ENCODE results near the gene CACHD1.
A peak's percentile ranks its signal among the peaks of the same experiment; 100 is the strongest.

CACHD1 gene

DNA sequence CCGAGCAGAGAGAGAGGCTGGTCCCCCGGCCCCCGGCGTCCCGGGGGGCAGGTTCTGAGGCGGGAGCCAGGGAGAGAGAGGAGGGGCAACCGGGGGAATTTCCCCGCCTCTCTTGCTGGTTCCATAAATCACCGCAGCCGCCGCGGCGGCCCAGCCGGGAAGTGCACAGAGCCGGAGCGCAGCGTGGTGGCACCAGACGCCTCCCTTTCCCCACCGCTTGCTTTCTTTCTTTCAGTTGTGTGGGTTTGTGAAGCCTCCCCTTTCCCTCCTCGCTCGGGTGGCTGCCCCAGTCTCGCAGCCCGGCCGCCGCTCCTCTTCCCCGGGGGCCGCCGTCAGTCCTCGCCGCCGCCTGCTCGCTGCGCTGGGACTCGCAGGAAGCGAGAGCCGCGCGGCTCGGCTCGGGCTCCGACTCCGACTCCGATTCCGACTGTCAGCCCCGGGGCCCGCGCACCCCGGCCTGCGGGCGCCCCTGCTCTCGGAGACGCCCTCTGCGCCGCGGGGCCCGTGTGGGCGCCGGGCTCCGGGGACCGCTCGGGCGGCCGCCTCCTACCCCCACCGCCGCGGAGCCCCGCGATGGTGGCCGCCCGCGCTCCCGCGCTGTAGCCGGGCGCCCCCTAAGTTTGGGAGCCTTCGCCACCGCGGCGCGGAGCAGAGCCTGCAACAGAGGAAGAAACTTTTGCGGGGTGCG, at the start of gene CACHD1:
CACHD1 (plus strand) TSS at position 153 of the 688 bp plus-strand sequence. CDS start 616 bp downstream, outside the sequence.
- peak within 1 kb of the TSS; percentile 78 for H3K4me3 Mint-ChIP-seq
- no peak within 1 kb of the TSS for H3K27ac Mint-ChIP-seq
- ATAC-seq = peak; percentile 85
- H3K36me3 Mint-ChIP-seq = no peaks in the 10 kb centered on the region
- H3K9me3 Mint-ChIP-seq = no peaks in the 10 kb centered on the region
- peaks cover 12% of the 10 kb centered on the region for H3K4me1 Mint-ChIP-seq
- peaks cover 50% of the 10 kb centered on the region for H3K27me3 Mint-ChIP-seq

DNA sequence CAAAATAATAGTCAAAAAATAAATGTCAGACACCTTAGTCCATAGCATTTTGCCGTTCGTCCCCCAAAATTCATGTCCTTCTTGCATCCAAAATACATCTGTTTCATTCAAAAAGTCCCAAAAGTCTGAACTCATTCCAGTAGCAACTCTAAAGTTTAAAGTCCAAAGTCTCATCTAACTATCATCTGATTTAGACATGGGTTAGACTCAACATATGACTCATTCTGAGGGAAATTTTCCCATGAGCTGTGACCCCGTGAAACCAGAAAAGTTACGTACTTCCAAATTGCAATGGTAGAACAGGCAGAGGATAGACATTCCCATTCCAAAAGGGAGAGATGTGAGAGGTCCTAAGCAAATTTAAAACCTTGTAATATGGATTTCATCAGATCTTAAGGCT, 48.6 kb upstream of the CACHD1 start:
- Mint-ChIP-seq H3K9me3 (no peaks in the 10 kb centered on the region), H3K27ac (no peak overlapping the region), H3K4me1 (no peaks in the 10 kb centered on the region), H3K27me3 (peaks cover 9% of the 10 kb centered on the region), H3K4me3 (no peak overlapping the region), H3K36me3 (no peaks in the 10 kb centered on the region)
- no peak for ATAC-seq

DNA sequence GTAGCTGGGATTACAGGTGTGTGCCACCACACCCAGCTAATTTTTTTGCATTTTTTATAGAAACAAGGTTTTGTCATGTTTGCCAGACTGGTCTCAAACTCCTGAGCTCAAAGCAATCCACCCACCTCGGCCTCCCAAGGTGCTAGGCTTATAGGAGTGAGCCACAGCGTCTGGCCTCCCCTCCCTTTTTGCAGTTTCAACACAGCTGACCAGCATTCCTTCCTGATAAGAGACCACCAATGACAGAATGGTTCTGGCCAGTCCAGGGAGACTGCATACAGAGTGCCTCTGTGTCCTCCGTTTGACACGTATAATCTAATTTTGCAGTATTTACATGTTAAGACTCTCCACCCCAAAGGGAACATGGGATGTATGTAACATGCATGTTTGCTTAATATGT, 46.4 kb upstream of the CACHD1 start:
- H3K4me3 Mint-ChIP-seq = no peak overlapping the region
- H3K36me3 Mint-ChIP-seq = no peaks in the 10 kb centered on the region
- no peaks in the 10 kb centered on the region for H3K9me3 Mint-ChIP-seq
- no peaks in the 10 kb centered on the region for H3K4me1 Mint-ChIP-seq
- no peak overlapping the region for H3K27ac Mint-ChIP-seq
- ATAC-seq = no peak
- peaks cover 9% of the 10 kb centered on the region for H3K27me3 Mint-ChIP-seq

DNA sequence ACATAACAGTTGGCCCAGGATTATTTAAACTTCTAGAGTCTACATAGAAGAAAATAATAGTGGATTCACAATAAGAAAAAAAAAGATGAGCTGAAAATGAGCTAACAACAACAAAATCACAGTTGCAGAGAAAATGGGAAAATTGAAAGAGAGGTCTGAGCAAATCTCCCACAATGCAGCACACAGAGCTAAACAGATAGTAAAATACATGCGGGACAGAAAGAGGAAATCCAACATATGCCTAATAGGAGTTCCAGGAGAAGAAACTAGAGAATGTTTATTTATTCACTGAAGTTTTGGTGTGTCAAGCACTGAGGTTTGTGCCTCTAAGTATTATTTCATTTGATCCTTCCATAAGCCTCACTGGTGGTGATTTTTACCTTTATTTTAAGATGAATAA, 45.5 kb upstream of the CACHD1 start:
- no peak overlapping the region for H3K27ac Mint-ChIP-seq
- H3K27me3 Mint-ChIP-seq = peaks cover 1% of the 10 kb centered on the region
- no peak overlapping the region for H3K4me3 Mint-ChIP-seq
- no peak for ATAC-seq
- H3K9me3 Mint-ChIP-seq = no peaks in the 10 kb centered on the region
- no peaks in the 10 kb centered on the region for H3K36me3 Mint-ChIP-seq
- no peaks in the 10 kb centered on the region for H3K4me1 Mint-ChIP-seq

DNA sequence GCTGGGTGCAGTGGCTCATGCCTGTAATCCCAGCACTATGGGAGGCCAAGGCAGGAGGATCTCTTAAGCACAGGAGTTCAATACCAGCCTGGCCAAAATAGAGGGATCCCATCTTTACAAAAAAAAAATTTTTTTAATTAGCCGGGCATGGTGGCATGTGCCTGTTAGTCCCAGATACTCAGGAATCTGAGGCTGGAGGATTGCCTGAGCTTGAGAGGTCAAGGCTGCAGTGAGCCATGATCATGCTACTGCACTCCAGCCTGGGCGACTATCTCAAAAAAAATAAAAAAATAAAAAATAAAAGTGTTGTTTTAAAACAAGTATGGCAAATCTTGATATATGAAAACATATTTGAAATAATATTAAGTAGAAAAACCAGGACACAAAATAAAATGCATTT, 44.4 kb upstream of the CACHD1 start:
- Mint-ChIP-seq H3K36me3 (no peaks in the 10 kb centered on the region), H3K27me3 (no peaks in the 10 kb centered on the region), H3K4me3 (no peak overlapping the region), H3K4me1 (no peaks in the 10 kb centered on the region), H3K27ac (no peak overlapping the region), H3K9me3 (no peaks in the 10 kb centered on the region)
- ATAC-seq = peak; percentile 20

DNA sequence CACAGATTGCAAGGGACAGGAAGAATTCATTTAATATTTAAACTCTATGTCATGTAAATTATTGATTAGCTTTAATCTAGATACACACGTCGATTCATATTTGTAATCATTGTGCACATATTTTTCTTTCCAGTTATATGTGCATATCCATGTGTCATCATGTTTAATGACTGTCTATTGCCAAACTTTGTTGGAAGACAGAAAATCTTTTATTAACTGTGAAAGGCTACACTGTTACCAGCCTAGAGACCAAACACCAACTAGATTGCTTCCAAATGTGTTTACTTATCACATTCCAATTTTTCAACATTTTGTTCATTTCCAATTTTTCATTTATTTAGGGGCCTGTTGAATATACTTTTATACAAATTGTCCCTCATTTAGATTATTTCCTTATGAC, 43.2 kb upstream of the CACHD1 start:
- Mint-ChIP-seq H3K4me3 (no peak overlapping the region), H3K36me3 (no peaks in the 10 kb centered on the region), H3K27ac (no peak overlapping the region), H3K27me3 (no peaks in the 10 kb centered on the region), H3K4me1 (no peaks in the 10 kb centered on the region), H3K9me3 (no peaks in the 10 kb centered on the region)
- no peak for ATAC-seq

DNA sequence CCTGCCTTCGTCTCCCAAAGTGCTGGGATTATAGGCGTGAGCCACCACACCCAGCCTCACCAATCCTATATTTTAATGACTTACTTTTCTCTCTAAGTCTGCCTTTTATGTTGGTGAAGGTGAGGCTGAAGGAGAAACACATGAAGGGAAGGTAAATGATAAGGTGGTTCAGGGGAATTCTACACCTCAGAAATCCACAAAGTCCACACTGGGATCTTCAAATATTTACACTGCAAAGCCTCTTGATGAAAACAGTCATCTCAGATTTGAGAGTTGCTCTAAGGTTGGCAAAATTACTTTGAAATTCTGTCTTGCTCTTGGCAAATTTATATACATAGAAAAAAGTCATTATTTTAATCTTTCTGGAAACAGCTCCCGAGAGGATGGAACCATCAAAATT, 42.0 kb upstream of the CACHD1 start:
- no peak overlapping the region for H3K27ac Mint-ChIP-seq
- no peaks in the 10 kb centered on the region for H3K4me1 Mint-ChIP-seq
- H3K4me3 Mint-ChIP-seq = no peak overlapping the region
- ATAC-seq = no peak
- H3K27me3 Mint-ChIP-seq = no peaks in the 10 kb centered on the region
- H3K36me3 Mint-ChIP-seq = no peaks in the 10 kb centered on the region
- no peaks in the 10 kb centered on the region for H3K9me3 Mint-ChIP-seq

DNA sequence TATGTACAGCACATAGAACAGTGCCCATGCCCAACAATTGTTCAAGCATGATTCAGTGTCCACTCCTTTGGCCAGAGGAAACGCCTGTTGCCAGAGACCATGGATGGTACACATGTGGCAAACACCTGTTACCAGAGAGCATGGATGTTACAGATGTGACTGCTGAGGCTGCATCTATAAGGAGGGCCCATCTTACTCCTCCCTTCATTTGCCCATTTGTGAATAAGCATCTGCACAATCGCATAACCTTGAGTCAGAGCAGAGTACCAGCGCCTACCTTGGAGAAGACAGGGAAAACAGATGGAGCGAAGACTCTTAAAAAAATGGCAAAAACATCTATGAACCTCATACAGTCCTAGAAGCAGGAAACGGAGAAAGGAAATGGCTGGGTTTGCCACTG, 36.6 kb upstream of the CACHD1 start:
- ATAC-seq = no peak
- peaks cover 3% of the 10 kb centered on the region for H3K9me3 Mint-ChIP-seq
- no peak overlapping the region for H3K27ac Mint-ChIP-seq
- H3K36me3 Mint-ChIP-seq = no peaks in the 10 kb centered on the region
- peaks cover 12% of the 10 kb centered on the region for H3K27me3 Mint-ChIP-seq
- H3K4me1 Mint-ChIP-seq = no peaks in the 10 kb centered on the region
- no peak overlapping the region for H3K4me3 Mint-ChIP-seq

DNA sequence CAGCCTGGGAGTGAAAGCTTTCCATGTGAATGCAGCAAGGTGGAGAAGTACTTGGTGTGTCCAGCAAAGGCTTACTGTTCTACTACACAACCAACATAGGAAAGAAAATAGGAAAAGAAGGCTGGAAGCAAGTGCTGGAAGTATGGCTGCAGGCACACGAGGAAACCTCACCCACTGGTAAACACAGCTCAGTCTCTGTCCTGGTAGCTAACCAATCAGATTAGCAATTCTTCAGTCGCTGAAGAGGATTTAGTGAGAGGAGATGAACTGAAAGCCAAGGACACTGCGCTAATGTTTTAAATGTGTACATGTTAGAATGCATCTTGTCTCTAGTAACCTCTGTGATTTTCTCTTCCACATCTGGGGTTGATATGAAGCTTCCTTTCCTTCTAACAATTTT, 36.2 kb upstream of the CACHD1 start:
- no peak overlapping the region for H3K27ac Mint-ChIP-seq
- peaks cover 12% of the 10 kb centered on the region for H3K27me3 Mint-ChIP-seq
- no peaks in the 10 kb centered on the region for H3K4me1 Mint-ChIP-seq
- H3K9me3 Mint-ChIP-seq = peaks cover 3% of the 10 kb centered on the region
- H3K36me3 Mint-ChIP-seq = no peaks in the 10 kb centered on the region
- no peak overlapping the region for H3K4me3 Mint-ChIP-seq
- no peak for ATAC-seq

DNA sequence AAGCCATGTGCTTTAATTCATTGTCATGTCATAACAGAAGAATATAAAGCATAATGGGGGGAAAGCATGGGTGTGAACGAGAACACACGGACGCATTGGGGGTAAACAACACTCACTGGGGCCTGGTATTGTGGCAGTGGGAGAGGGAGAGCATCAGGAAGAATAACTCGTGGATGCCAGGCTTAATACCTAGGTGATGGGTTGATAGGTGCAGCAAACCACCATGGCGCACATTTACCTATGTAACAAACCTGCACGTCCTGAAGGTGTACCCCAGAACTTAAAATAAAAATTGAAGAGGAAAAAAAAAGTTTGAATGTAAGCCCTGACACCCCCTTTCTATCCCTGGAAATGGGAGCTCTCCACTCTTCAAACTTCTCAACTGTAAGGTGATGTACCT, 34.9 kb upstream of the CACHD1 start:
- Mint-ChIP-seq H3K36me3 (no peaks in the 10 kb centered on the region), H3K9me3 (peaks cover 3% of the 10 kb centered on the region), H3K27me3 (peaks cover 12% of the 10 kb centered on the region), H3K4me1 (no peaks in the 10 kb centered on the region), H3K27ac (no peak overlapping the region), H3K4me3 (no peak overlapping the region)
- no peak for ATAC-seq

DNA sequence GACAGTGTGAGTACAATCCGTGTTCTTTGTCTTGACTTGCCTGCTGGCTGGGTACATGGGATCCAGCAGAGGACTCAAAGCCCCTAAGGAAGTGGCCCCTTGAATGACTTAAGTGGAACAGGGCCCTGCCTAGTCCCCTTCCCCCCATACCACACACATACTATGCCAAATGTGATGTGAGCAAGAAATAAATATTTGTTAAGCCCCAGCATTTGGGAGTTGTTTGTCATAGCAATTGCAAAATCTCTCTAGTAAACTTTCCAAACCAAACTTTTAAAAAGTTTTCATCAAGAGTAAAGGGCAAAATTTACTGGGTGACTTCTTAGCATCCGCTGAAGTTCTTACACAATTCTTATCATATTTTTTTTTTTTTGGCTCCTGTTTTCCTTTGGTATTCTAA, 32.5 kb upstream of the CACHD1 start:
- Mint-ChIP-seq H3K27me3 (peaks cover 12% of the 10 kb centered on the region), H3K9me3 (peaks cover 3% of the 10 kb centered on the region), H3K4me1 (no peaks in the 10 kb centered on the region), H3K4me3 (no peak overlapping the region), H3K27ac (no peak overlapping the region), H3K36me3 (no peaks in the 10 kb centered on the region)
- ATAC-seq = no peak

DNA sequence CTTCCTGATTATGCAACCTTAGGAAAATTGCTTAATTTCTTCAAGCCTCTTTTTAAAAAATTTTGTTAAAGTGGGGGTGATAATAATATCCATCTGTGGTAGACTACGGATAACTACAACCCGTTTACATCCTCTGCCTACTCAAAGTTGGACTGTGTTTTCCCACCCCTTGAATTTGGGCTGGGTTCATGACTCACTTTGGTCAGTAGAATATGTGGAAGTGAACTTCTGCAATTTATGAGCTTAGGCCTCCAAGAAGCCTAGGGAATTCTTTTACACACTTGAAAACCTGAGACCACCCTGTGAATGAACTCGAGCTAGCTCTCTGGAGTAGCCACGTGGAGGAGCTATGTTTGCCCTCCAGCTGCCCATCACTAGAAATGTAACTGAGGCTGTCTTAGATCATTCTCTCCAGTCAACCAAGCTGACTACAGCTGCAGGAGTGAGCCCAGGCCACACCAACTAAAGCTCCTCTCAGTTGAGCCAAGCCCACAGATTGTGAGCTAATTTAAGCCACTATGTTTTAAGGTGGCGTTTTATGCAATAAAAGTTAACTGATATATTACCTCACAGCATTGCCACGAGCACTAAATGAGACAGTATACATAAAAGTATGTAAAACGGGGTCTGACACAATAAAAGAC, 29.6 kb upstream of the CACHD1 start:
- H3K36me3 Mint-ChIP-seq = no peaks in the 10 kb centered on the region
- H3K27ac Mint-ChIP-seq = no peak overlapping the region
- H3K4me3 Mint-ChIP-seq = no peak overlapping the region
- ATAC-seq = no peak
- H3K27me3 Mint-ChIP-seq = peaks cover 17% of the 10 kb centered on the region
- H3K9me3 Mint-ChIP-seq = peaks cover 6% of the 10 kb centered on the region
- no peaks in the 10 kb centered on the region for H3K4me1 Mint-ChIP-seq

DNA sequence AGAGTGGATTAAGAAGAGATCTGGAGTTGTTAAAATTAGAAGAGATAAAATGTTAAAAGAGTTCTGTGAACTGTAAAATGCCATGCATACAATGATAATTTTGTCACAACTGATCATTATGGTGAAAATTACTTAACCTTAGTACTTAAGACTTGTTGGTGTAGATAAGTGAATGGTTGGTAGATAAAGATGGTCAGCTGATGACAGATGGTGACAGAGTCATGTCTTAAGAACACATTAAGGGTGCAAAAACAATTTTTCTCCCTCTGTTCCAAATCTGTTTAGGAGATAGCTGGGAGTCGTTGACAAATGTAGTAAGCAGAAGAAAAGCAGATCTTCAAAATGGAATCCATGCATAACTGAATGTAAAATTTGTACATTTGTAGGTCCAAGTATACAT, 18.5 kb upstream of the CACHD1 start:
- Mint-ChIP-seq H3K27me3 (peaks cover 26% of the 10 kb centered on the region), H3K36me3 (no peaks in the 10 kb centered on the region), H3K9me3 (no peaks in the 10 kb centered on the region), H3K4me3 (no peak overlapping the region), H3K27ac (no peak overlapping the region), H3K4me1 (no peaks in the 10 kb centered on the region)
- no peak for ATAC-seq

DNA sequence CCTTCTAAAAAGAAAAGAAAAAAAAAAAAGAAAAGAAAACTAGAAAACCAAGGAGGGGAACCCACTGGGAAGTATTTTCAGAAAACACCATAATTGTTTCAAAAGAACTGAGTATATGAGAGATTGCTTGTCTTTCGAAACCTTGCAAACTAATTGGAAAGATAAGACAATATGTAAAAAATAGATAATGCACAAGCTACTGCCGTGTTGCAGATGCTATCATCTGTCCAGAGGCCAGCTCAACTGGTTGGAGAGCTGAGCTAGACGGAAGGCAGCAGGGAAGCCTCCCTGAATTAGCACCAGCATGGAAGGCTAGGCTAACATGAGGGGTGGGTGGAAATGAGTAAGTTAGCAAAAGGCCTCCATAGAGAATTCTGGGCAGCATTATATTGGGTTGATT, 16.2 kb upstream of the CACHD1 start:
- no peak for ATAC-seq

DNA sequence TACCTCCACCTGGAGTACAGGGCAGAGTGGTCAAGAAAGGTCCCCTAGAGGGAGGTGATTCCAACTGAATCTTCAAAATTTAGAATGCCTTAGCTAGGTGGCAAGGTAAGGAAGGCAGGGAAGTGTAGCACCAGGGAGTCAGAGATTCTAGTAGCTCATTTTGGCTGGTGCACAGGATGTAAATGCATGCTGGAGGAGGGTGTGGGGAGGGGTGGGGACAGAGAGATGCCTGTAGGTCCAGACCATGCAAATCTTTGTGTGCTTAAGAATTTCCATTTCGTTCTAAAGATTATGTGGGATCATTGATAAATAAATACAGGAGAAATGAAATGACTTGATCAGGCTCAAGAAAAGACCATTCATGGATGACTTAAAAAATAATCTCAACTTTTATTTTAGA, 11.0 kb upstream of the CACHD1 start:
- no peaks in the 10 kb centered on the region for H3K36me3 Mint-ChIP-seq
- no peak for ATAC-seq

More for the DNA sequence above, 16.2 kb upstream of the CACHD1 start:
- no peaks in the 10 kb centered on the region for H3K9me3 Mint-ChIP-seq
- H3K36me3 Mint-ChIP-seq = no peaks in the 10 kb centered on the region
- no peak overlapping the region for H3K4me3 Mint-ChIP-seq
- H3K27me3 Mint-ChIP-seq = peaks cover 14% of the 10 kb centered on the region
- no peaks in the 10 kb centered on the region for H3K4me1 Mint-ChIP-seq
- no peak overlapping the region for H3K27ac Mint-ChIP-seq

DNA sequence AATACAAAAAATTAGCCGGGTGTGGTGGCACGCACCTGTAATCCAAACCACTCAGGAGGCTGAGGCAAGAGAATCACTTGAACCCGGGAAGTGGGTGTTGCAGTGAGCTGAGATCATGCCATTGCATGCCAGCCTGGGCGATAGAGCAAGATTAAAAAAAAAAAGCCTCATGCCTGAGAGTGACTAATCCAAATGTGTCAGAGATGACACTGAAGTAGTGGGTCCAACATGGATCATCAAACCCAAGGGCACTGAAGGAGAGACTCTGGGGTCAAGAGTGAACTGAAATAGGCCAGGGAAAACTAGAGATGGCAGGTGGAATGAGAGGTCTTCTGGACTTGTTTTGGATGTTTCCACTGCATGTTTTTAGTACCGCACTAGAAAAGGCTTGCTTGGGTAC, 10.2 kb upstream of the CACHD1 start:
- H3K4me3 Mint-ChIP-seq = no peak overlapping the region
- no peak overlapping the region for H3K27ac Mint-ChIP-seq
- H3K36me3 Mint-ChIP-seq = no peaks in the 10 kb centered on the region
- no peak for ATAC-seq
- no peaks in the 10 kb centered on the region for H3K27me3 Mint-ChIP-seq
- no peaks in the 10 kb centered on the region for H3K4me1 Mint-ChIP-seq
- no peaks in the 10 kb centered on the region for H3K9me3 Mint-ChIP-seq

More for the DNA sequence above, 11.0 kb upstream of the CACHD1 start:
- H3K9me3 Mint-ChIP-seq = no peaks in the 10 kb centered on the region
- H3K27me3 Mint-ChIP-seq = peaks cover 2% of the 10 kb centered on the region
- no peak overlapping the region for H3K27ac Mint-ChIP-seq
- no peak overlapping the region for H3K4me3 Mint-ChIP-seq
- no peaks in the 10 kb centered on the region for H3K4me1 Mint-ChIP-seq

Data from stimulated activated memory B cell treated with anti-CD40 and anti-IgM and Interleukin-4, amounts not matched to agents 10 μg/mL and 1 μg/mL and 100 μg/mL, for 72 hours (primary cell).